HG02678 (cell line): Measurements from ENCODE around the gene DLX1.
"Not testable (repeated sequence)": the region's sequence is repeated elsewhere in the genome, so short reads cannot be mapped to it uniquely, and the experiment has no call there.

Source experiments
- ATAC-seq: cut with Tn5 transposase; IDR thresholded peaks from one replicate; pipeline ENCODE4 v1.9.1; 2021; ENCODE audit warnings: mild to moderate bottlenecking, moderate library complexity; ENCODE audit not compliant: unreplicated experiment

The DLX1 gene

GRCh38 chr2:172085460-172086159, at the start of gene DLX1:
Gene DLX1, plus strand, starts transcription at chr2:172085507. Its CDS starts 171 bp downstream, at chr2:172085678.
- peak; percentile 17 for ATAC-seq

- ATAC-seq: no peak
These were observed 47.2 kb upstream of the DLX1 start for GRCh38 chr2:172038121-172038520.

GRCh38 chr2:172038604-172039003, 46.7 kb upstream of the DLX1 start:
- no peak for ATAC-seq

GRCh38 chr2:172039011-172039704, 46.1 kb upstream of the DLX1 start:
- no peak for ATAC-seq

- ATAC-seq: no peak
These were observed 45.0 kb upstream of the DLX1 start for GRCh38 chr2:172040311-172040710.

GRCh38 chr2:172046080-172046678, 39.1 kb upstream of the DLX1 start:
- no peak for ATAC-seq

GRCh38 chr2:172046866-172047565, 38.3 kb upstream of the DLX1 start:
- no peak for ATAC-seq

GRCh38 chr2:172047566-172048507, 37.5 kb upstream of the DLX1 start:
- ATAC-seq: no peak

- ATAC-seq: no peak
These were observed 36.5 kb upstream of the DLX1 start for GRCh38 chr2:172048508-172049503.

GRCh38 chr2:172049567-172050120, 35.7 kb upstream of the DLX1 start:
- ATAC-seq: no peak

GRCh38 chr2:172050479-172051125, 34.7 kb upstream of the DLX1 start:
- ATAC-seq: no peak

- no peak for ATAC-seq
These were observed 33.0 kb upstream of the DLX1 start for GRCh38 chr2:172052000-172052983.

- no peak for ATAC-seq
These were observed 31.8 kb upstream of the DLX1 start for GRCh38 chr2:172053486-172053885.

GRCh38 chr2:172056293-172056692, 29.0 kb upstream of the DLX1 start:
- ATAC-seq: no peak

GRCh38 chr2:172058660-172059059, 26.6 kb upstream of the DLX1 start:
- ATAC-seq: no peak

- not testable (repeated sequence) for ATAC-seq
These were observed 25.2 kb upstream of the DLX1 start for GRCh38 chr2:172060118-172060517.

GRCh38 chr2:172062402-172063004, 22.8 kb upstream of the DLX1 start:
- ATAC-seq: no peak
